Pons (tissue), 1 donor: ENCODE measurements around the gene MPDU1.

ENCODE experiments used
- DNase-seq: peaks from one replicate; pipeline ENCODE4 v3.0.0-alpha.2; 2016; ENCODE audit warnings: low spot score

The MPDU1 gene

GRCh38 chr17:7583253-7584109 is at the start of gene MPDU1:
Gene MPDU1 (plus strand): TSS chr17:7583852. CDS start chr17:7583863, 11 bp downstream.
- DNase-seq = peak; percentile 97

DNA sequence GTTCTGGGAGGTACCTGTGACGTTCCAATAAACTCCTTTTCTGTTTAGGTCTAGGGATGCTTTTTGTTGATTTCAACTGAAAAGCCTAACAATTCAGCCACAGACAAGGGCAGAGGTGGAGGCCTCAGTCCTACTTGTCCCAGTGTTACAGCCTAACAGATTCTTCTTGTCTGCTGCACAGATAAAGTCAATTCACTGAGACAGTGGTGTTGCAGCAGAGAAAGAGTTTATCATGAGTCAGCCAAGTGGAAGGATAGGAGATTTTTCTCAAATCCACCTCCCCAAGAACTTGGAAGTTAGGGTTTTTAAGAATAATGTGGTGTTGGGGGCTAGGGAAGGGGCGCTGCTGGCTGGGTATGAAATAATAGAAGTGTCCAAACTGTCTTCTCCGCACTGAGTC is 45.6 kb upstream of the MPDU1 start:
- no peak for DNase-seq

GRCh38 chr17:7538891-7539545 is 44.6 kb upstream of the MPDU1 start:
- DNase-seq = no peak

- no peak for DNase-seq
Observed at GRCh38 chr17:7541074-7541621, 42.5 kb upstream of the MPDU1 start.

- DNase-seq = no peak
Observed at GRCh38 chr17:7544911-7545310, 38.7 kb upstream of the MPDU1 start.

- no peak for DNase-seq
Observed at GRCh38 chr17:7548585-7549400, 34.9 kb upstream of the MPDU1 start, which contains the start of gene TNFSF12. Gene TNFSF12 (plus strand): TSS chr17:7549058. CDS start chr17:7549154, 96 bp downstream.

GRCh38 chr17:7549401-7550055 is 34.1 kb upstream of the MPDU1 start:
- no peak for DNase-seq

GRCh38 chr17:7550344-7550743 is 33.3 kb upstream of the MPDU1 start:
- no peak for DNase-seq

DNA sequence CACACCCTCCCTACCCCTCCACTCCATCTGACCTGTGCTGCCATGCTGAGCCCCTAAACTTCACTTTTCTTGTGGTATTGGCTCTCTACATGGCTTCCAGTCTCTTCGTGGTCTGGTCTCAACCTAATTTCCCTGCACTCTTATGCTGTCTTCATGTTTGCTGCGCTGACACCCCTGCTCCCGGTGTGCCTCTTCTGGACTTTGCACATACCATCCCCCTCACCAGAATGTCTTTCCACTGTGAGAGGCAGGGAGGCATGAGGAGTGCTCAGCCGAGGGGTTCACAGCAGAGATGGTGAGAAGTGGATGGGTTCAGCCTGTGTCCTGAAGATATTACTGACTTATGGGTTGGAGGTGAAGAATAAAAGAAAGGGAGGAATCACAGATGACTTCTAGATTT is 32.3 kb upstream of the MPDU1 start:
- DNase-seq = no peak

GRCh38 chr17:7552621-7553051 is 31.0 kb upstream of the MPDU1 start:
- peak; percentile 80 for DNase-seq

GRCh38 chr17:7553356-7553755 is 30.3 kb upstream of the MPDU1 start:
- no peak for DNase-seq

DNA sequence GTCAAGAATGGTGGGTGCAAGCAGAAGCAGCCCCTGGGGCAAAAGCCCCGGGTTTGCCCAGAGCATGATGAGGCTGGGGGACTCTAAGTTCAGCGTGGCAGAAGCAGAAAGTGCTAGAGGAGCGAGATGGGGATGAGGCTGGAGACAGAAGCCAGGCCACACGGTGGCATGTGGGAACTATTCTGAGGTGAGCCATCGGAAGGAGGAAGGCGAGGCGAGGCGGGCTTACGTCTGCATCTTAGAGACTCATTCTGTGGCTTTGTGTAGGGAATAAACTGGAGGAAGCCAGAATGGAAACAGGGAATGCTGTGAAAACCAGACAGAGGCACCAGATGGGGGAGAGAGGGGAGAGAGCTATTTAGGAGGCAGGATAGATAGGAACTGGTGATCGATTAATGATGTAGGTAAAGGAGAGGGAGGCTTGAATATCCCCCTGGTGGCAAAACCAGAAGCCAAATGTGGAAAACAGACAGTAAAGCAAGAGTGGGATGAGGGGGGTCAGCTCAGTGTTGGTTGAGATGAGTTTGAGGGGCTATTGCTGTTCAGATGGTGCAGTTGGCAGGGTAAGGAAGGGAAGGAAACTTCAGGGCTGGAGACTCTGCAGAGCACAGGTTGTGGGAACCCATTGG is 28.2 kb upstream of the MPDU1 start:
- DNase-seq = no peak

DNA sequence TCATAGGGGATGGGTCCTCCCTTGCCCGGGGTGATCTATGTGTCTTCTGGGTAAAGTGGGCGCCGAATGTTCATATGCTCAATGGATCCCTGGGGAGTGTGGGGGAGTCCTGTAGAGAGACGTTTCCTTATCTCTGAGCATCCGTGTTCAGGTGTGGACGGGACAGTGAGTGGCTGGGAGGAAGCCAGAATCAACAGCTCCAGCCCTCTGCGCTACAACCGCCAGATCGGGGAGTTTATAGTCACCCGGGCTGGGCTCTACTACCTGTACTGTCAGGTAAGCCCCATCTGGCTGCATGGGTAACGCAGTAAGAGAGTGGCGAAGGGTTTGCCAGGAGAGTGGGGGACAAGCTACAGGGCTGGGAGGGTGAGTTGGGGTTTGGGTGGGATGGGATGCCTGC is 27.0 kb upstream of the MPDU1 start:
- no peak for DNase-seq

- no peak for DNase-seq
Observed at GRCh38 chr17:7557147-7557764, 26.4 kb upstream of the MPDU1 start.

DNA sequence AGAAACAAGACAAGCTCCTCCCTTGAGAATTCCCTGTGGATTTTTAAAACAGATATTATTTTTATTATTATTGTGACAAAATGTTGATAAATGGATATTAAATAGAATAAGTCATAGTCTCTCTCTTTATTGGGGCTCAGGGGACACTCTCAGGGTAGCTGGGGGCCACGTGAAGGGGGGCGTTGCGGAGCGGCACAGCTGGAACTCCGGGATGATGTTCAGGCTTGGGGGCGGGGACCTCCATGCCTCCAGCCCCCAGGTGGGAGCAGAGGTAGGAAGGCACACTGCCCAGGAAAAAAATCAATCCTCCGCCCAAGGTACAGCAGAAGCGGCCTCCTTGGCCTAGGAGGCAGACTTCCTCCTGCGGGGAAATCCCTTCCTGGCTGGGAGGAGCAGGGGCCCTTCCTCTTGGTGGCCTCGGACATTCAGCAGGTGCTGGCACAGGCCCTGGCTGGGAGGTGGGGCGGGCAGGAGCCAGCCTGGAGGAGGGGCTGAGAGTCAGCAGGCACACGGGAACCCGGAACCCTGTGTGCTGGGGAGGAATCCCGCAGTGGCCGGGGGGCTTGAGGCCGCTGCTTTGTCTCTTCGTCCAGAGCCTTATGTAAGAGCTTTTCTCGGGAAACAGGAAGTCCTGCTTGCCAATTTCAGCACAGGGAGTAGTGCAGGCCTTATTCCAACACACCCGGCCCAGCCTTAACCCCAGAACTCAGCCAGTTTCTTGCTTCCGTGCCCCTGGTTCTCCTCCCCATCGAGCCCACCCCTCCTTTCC is 25.7 kb upstream of the MPDU1 start:
- peak; percentile 84 for DNase-seq

DNA sequence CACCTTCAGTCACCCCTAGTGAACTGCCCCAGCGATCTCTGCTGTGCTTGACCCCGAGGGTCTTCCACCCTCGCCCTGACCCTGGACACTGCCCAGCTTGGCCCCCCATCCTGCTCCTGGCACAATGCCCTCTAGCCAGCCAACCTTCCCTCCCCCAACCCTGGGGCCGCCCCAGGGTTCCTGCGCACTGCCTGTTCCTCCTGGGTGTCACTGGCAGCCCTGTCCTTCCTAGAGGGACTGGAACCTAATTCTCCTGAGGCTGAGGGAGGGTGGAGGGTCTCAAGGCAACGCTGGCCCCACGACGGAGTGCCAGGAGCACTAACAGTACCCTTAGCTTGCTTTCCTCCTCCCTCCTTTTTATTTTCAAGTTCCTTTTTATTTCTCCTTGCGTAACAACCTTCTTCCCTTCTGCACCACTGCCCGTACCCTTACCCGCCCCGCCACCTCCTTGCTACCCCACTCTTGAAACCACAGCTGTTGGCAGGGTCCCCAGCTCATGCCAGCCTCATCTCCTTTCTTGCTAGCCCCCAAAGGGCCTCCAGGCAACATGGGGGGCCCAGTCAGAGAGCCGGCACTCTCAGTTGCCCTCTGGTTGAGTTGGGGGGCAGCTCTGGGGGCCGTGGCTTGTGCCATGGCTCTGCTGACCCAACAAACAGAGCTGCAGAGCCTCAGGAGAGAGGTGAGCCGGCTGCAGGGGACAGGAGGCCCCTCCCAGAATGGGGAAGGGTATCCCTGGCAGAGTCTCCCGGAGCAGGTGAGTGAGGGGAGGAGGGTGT is 24.9 kb upstream of the MPDU1 start, which contains the start of gene TNFSF13:
Gene TNFSF13 (plus strand): TSS at position 207 of the 776 bp plus-strand sequence. CDS start 290 bp downstream, at position 497.
- DNase-seq = no peak

DNA sequence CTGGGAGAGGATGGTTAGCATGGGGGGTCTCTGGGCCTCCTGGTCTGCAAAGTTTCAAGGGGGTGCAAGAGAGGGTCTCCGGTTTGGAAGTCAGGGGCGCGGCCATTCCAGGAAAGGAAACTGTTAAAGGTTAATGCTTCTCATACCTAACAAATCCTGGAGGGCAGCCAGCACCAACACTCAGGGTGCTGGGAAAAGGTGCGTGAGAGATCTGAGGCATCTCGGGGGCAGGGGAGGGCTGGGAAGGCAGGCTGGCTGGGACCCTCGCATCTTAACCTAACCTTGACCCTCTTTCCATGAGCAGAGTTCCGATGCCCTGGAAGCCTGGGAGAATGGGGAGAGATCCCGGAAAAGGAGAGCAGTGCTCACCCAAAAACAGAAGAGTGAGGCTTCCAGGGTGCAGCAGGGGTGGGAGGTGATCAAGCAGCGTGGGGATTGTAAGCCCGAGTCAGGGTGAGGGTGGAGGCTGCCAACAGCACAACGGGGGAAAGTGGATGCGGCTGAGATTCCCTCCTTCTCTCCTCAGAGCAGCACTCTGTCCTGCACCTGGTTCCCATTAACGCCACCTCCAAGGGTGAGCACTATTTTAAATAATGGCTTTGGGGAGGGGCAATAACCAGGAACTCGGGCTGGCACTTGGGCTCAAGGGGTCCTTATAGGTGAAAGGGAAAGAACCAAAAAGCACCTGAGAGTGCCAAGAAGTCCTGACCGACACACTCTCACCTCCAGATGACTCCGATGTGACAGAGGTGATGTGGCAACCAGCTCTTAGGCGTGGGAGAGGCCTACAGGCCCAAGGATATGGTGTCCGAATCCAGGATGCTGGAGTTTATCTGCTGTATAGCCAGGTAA is 24.1 kb upstream of the MPDU1 start:
- no peak for DNase-seq
